ENCODE measurements around the gene TTC31.

TTC31 gene

DNA sequence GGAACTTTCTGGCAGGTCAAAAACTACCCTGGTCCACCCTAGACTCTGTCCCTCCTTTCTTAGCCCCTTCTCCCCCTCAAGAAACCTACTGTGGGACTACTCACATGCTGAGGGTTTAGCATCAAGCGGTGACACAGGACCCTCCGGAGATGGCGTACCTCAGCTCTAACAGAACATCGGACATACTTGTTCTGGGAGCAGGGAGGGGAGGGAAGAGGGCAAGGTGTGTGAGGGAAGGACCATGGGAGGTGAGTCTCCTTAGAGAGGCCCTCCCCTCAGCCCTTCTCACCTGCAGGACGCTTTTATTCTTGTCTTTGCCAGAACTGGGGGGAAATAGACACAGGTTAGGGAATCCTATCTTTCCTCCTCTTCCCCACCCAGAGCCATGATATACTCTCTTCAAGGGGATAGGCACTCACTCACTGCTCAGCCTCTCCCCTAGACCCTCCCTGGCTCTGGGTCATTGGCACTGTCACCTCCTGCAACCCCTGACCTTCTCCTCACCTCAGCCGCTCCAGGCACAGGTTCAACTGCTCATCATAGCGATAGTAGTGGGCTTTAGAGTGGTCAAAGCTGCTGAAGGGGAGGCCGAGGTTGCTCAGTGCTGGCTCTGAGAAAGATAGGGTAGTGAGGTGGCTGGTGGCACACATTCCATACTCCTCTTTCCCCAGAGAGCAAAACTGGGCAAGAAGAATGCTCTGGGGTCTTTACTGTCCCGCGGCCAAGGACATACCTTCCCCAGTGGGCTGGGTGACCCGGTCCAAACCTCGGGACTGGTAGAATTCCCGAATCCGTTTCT lies 22.8 kb downstream of the TTC31 start:
- DNase-seq = no peak

- peak; percentile 99 for DNase-seq
Measured at GRCh38 chr2:74507145-74507925, 24.5 kb downstream of the TTC31 start, which contains the start of gene PCGF1. TSS of gene PCGF1 (minus strand) at chr2:74507695. CDS start at chr2:74507668, 27 bp downstream.

DNA sequence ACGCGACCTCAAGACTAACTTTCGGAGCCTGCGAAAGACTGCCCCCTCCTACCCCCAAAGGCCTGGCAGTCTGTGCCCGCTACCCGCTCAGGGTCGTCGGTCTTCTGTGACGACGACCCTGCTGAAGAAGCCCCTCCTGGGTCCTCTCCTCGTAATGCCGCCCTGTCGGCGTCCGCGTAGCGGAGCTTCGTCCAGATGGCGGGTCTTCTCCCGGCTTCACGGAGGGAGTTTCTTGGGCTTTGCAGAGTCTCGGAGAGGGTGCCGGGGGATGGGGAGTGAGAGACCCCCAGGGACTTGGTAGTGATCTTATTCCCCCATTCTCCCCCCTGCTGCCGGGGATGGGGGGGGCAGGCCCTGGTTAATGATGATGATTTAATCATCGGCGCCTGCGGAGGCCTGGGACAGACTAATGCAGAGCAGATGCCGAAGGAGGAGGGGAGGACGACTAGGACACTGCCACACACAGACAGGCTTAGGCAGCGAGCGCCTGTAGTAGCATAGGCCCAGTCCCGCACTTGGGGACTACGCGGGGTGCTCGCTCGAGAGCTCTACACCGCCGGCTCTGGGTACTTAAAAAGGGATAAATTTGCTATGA lies 25.1 kb downstream of the TTC31 start:
- DNase-seq = peak; percentile 89

GRCh38 chr2:74510272-74510671 lies 27.4 kb downstream of the TTC31 start:
- DNase-seq = no peak

DNA sequence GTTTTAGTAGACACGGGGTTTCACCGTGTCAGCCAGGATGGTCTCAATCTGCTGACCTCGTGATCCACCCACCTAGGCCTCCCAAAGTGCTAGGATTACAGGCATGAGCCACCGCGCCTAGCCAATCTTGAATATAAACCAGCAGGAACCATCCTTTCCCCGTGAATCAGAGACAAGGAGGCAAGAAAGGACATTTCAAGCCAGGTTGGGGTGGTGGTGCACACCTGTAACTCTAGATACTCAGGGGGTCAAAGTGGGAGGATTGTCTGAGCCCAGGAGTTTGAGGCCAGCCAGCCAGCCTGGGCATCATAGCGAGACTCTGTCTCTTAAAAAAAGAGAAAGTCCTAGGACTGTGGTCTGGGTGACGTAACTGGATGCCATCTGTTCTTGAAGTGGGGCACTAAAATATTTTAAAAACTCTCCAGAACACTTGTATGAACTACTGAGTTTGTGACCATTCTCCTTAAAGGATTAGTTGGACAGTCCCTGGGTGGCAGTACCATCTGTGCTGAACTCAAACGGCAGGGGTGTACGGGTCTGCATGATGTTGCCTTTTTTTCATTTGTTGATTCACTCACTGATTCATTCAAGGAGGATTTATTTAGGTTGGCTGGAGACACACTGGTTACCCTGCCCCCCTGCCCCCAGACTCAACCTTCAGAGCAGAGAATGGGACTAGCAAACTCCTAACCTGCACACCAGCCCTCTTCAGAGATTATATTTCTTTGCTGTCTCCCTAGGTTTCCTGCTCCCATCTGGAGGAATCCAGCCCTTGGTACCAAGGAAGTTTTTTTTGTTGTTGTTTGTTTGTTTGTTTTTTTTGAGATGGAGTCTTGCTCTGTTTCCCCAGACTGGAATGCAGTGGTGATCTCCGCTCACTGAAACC lies 28.5 kb downstream of the TTC31 start:
- DNase-seq = no peak

- peak; percentile 42 for DNase-seq
Measured at GRCh38 chr2:74512744-74513604, 30.1 kb downstream of the TTC31 start.

DNA sequence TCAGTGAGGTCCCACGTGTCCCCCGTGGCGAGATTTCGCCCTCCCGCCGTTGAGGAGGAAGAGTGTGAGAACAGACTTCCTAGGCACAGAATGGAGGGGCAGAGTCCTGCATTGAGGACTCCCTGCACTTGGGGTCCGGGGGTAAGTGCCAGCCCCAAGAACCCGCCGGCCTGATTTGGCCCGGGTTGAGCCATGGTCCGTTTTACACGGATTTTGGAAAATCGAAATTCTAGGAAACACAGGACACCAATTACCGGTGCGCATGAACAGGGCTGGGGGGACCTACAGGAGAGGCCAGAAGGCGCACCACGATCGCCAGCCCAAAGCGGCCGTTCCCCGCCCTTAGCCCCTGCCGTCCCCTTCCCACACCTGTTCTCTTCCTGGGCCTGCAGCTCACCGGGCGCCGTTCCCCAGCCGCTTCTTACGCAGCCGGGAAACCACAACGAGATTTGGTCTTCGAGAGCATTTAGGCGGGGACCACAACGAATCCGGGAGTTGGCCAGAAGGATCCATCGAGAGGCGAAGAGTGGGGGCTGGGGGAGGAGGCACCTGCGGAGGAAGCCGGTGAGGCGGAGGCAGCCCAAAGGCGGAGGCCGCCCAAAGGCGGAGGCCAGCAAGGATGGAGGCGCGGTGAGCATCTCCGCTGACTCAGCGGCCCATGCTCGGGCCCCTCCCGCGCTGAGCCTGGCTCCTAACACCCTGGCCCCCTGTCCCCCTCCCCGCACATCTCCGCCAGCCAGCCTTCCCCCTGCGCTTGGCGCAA lies 30.9 kb downstream of the TTC31 start:
- peak; percentile 30 for DNase-seq

DNA sequence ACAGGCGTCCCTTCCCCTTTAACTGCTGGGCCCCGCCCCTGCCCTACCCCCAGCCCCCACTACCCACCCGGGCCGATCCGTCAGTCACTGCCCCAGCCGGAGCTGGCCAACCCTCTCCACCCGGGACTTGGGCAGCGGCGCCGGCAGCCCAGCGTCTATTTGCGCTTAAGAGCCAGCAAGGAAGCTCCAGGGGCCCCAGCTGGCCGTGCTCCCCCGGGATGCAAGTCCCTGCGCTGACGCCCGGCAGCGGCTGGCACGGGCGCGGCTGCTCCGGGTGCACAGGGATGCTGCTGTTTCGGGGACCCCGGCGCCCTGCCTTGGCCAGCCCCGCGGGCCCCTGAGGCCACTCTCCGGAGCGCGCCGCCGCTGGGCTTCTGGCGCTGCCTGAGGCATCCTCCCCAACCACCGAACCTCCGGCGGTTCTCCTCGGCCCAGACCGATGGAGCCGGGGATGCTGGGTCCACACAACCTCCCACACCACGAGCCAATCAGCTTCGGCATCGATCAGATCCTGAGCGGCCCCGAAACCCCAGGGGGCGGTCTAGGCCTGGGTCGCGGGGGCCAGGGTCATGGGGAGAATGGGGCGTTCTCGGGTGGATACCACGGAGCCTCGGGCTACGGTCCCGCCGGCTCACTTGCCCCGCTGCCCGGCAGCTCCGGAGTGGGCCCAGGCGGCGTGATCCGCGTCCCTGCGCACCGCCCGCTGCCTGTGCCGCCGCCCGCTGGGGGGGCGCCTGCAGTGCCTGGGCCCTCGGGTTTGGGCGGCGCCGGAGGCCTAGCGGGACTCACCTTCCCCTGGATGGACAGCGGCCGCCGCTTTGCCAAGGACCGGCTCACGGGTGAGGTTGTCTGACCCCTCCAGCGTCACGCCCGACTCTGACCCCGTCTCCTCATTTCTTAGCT lies 31.7 kb downstream of the TTC31 start, which contains the start of gene TLX2:
Gene TLX2 (plus strand): TSS at position 83 of the 903 bp plus-strand sequence. CDS start 357 bp downstream, at position 440.
- peak; percentile 20 for DNase-seq

DNA sequence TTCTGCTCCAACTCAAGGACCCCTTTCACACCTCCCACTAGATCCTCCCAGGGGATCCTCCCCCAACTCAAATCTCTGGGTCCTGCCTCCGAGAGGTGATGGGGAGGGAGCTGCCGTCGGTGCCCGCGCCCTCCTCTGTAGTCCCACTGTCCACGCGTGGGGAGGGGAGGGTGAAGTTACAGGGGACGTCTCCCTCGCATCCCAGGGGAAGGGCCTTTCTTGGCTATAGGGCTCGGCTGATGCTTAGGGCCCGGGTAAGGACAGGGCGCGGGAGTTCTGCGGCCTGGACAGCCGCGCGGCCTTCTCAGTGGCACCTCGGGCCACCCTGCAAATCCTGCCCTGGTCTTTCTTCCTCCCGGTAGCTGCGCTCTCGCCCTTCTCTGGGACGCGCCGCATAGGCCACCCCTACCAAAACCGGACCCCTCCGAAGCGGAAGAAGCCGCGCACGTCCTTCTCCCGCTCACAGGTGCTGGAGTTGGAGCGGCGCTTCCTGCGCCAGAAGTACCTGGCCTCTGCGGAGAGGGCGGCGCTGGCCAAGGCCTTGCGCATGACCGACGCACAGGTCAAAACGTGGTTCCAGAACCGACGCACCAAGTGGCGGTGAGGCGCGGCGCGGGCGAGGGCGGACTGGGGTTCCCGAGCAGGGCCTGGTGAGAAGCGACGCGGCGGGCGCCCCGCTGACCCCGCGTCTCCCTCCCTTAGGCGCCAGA lies 32.5 kb downstream of the TTC31 start:
- no peak for DNase-seq

GRCh38 chr2:74515981-74516633 lies 33.2 kb downstream of the TTC31 start:
- DNase-seq = no peak

GRCh38 chr2:74516650-74517049 lies 33.8 kb downstream of the TTC31 start:
- no peak for DNase-seq

DNA sequence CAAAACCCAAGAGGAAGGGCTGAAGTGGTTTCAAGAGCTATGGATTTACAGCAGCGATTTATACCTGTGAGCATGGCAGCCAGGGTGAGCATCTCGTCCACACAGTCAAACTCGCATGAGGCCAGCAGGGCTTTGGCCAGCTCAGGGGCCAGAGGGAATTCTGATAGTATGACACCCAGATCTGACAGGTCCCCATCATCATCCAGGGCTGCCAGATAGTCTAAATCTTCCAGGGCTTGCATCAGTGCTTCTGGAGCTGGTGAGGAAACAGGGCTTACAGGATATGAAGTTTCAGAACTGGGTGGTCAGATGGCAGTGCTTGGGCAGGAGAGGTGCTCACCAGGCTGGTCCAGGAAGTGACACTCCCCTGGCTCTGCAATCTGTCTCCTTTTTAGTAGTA lies 39.6 kb downstream of the TTC31 start:
- DNase-seq = no peak

GRCh38 chr2:74524005-74524404 lies 41.1 kb downstream of the TTC31 start:
- DNase-seq = no peak

DNA sequence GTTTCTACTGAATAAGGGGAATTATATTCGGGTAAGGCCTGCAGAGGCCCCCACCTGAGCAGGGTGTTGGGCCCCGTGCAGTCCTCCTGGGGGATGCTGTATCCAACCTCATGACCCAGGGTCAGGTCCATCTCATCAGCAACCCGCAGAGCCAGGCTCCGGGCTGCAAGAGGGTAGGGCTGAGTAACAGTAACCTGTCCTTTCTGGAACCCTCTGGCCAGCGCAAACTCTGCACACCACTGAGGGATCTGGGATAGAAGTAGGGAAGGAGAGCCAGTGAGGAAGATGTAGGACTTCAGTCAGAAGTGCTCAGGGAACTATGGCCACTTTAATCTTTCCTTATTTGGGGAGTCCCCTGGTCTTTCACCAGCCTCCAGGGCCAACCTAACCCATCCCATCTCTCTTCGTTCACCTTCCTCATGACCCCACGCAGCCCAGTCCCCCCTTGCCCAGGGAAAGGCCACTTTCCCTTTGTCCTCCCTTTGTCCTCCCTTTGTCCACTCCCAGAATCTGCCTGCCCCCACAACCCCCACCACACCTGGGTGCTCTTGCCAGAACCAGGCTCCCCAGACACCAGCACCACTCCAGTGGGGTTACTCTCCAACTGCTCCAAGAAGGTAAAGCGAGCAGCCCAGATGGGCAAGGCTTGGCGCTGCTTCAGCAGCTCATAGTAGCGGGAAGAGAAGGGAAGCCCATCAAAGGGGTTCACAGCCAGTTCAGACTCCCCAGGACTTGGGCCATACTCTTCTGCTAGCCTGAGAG lies 42.3 kb downstream of the TTC31 start:
- DNase-seq = no peak

DNA sequence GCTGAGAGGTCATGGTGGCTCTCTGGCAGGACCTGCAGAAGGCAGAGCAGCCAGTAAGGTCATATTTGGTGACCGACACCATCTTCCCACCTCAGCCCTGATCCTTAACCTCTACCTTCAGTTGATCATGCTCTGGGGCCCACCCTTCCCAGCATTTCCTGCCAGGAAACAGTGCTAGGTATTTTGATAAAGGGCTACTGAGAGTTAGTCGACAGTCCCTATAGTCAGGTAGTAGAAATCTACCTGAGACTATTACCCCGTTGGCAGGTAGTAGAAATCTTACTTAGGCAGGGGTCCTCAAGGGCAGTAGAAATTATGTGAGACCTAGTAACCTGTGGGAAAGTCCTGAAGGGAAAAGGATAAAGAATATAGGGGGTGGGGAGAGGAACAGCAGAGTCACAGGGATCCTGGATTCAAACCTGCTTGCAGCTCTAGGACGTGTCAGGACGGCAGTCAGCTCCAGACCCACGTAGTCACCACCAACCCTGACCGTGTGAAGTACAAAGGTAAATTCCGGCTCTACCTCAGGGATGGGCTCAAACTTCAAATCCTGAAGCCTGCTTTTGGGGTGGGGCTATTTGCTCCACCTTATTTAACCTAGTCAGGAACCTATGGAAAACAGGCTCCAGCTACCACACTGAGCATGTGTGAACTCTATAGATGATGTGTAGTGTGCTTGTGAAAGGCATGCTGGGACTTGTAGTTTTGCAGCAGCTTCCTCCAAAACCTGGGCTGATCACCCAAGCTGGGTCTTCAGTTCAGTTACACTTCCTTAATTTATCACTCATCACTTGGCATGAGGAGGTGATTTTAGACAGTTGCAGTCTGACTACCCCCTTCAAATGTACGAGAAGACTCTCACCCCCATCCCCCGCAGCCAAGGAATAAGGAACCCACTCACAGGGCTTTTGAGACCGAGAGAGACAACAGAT lies 43.1 kb downstream of the TTC31 start, which contains the start of gene DQX1:
Gene DQX1 (minus strand): TSS at position 515 of the 932 bp plus-strand sequence. CDS start 502 bp downstream, at position 13.
- DNase-seq = peak; percentile 39

DNA sequence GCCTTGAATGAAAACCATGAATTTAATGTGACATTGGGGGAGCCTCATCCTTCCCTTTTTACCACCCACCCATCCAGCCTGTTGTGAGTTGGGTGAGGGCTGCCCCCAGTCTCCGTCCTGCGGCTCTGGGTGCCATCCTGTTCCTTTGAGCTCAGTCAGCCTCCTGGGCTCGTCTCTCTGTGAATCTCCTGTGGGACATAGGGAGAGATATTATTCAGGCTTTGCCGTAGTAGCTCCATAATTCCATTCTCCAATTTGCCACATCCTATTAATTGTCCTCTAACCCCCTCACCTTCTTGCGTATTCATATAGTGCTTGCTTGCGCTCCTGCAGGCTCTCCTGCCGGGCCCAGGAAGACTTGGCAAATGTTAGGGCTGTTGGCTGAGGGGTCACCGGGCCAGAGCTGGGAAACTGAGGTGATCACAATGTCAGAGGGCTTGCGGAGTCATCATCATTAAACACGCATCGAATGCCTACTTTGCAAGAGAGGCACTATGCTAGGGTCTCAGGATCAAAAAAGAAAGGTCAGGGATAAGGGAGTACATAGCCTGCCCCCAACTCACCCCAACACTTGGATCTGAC lies 43.9 kb downstream of the TTC31 start:
- no peak for DNase-seq
